ENCODE data around the gene RND1.
"Not testable (repeated sequence)": the region's sequence is repeated elsewhere in the genome, so short reads cannot be mapped to it uniquely, and the experiment has no call there.

Gene RND1

DNA sequence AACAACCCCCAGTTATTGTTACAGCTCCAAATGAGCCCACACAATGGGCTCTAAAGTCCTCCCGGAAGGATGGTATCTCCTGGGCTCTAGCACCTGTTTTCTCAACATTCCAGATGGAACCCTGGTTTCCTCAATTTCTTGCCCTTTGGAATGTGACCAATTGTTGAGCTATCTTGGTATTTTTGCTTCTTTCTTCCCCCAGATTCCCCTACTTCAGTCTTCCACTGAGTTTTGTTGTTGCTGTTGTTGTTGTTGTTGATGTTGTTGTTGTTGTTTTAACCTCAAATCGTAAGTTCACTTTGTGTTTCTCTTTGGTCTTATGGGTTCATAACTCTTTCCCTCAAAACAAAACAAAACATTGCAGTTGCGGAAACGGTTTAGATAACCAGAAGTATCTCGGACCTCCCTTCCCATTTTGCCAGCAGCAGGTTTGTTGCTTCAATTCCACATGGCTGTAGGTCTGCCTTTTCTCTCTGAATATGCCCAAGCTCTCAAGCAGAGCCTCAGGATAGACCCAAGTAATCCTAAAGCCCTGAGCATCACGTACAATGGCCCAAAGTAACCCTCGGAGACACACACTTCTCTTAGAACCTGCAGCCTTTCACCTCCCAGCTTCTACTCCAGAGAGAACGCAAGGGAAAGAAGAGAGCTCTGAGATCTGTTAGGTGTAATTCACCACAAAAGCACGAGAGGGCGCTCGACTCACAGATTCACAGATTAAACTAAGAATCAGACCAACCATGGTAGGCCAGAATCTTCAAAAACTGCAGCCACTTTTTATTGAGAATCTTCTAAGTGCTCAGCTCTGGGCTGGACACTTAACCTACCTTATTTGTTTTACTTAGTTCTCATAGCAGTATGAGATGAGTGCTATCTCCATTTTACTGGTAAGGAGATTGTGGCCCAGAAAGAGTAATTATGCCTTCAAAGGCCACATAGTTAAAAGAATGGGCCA is 12.7 kb downstream of the RND1 start:
- no peaks in the 10 kb centered on the region for H3K27me3 ChIP-seq (ENCODE audit: control insufficient read depth, insufficient read depth, low read length)
- H3K9me3 ChIP-seq (ENCODE audit: control insufficient read depth, low read depth, low read length), result no peaks in the 10 kb centered on the region
- H3K9ac ChIP-seq (ENCODE audit: low read length), result peak overlapping the region; percentile 44
- H3K36me3 ChIP-seq (ENCODE audit: control insufficient read depth, low read depth, low read length), result peaks cover 9% of the 10 kb centered on the region
- H3K4me3 ChIP-seq (ENCODE audit: low read length), result peak overlapping the region; percentile 95
- H3K27ac ChIP-seq (ENCODE audit: low read length), result no peak overlapping the region
- peaks cover 11% of the 10 kb centered on the region for H3K4me1 ChIP-seq (ENCODE audit: control insufficient read depth, low read depth, low read length)

DNA sequence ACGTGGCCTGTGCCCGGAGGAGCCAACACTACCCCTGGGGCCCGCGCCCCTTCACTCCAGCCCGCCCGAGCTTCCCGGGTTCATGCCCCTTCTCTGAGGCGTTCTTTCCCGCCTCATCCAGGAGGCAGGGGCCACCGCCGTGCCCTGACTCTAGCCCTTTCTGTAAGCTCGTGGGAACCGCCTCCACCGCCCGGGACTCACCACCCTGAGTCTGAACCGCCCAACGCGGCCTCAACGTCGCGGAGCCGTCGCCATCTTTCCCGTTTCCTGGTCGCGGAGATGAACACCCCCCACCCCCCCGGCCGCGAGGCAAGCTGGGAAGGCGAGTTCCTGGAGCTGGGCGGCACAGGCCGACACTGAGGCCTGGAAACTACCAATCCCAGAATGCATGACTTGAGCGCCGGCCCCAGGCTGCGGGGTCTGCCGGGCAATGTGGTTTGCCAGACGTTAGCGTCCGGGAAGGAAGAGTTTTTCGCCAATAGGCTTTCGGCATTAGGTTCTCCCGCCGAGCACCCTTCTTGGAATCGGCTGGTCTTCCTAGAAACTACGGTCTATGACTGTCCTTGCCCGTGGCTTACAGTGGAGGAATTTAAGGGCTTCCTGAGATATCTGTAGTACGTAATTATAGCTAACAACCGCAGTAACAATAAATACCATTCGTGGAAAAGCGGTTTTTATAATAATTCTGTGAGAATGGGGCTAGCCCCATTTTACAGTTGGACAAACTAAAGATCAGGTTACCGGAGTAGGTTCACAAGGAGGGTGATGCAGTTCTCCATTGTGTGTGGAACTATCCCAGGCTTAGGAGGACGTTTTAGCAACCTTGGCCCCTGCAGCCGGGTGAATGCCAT is 13.6 kb downstream of the RND1 start, which contains the start of gene DDX23:
Gene DDX23 (minus strand): TSS at position 281 of the 851 bp plus-strand sequence. CDS start 6,381 bp downstream, outside the sequence.
- Histone ChIP-seq H3K9me3 (ENCODE audit: control insufficient read depth, low read depth, low read length) (no peaks in the 10 kb centered on the region), H3K4me1 (ENCODE audit: control insufficient read depth, low read depth, low read length) (peaks cover 11% of the 10 kb centered on the region), H3K27me3 (ENCODE audit: control insufficient read depth, insufficient read depth, low read length) (no peaks in the 10 kb centered on the region), H3K9ac (ENCODE audit: low read length) (peak within 1 kb of the TSS; percentile 96), H3K36me3 (ENCODE audit: control insufficient read depth, low read depth, low read length) (peaks cover under 1% of the 10 kb centered on the region), H3K4me3 (ENCODE audit: low read length) (peak within 1 kb of the TSS; percentile 95), H3K27ac (ENCODE audit: low read length) (peak within 1 kb of the TSS; percentile 77)

DNA sequence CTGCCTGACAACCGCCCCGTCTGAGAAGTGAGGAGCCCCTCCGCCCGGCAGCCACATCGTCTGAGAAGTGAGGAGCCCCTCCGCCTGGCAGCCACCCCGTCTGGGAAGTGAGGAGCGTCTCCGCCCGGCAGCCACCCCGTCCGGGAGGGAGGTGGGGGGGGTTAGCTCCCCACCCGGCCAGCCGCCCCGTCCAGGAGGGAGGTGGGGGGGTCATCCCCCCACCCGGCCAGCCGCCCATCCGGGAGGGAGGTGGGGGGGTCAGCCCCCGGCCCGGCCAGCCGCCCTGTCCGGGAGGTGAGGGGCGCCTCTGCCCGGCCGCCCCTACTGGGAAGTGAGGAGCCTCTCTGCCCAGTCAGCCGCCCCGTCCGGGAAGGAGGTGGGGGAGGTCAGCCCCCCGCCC is 23.6 kb downstream of the RND1 start:
- H3K4me1 ChIP-seq (ENCODE audit: control insufficient read depth, low read depth, low read length); H3K27me3 ChIP-seq (ENCODE audit: control insufficient read depth, insufficient read depth, low read length); H3K9me3 ChIP-seq (ENCODE audit: control insufficient read depth, low read depth, low read length); H3K9ac ChIP-seq (ENCODE audit: low read length); H3K27ac ChIP-seq (ENCODE audit: low read length); H3K4me3 ChIP-seq (ENCODE audit: low read length): not testable (repeated sequence)
- peaks cover 65% of the 10 kb centered on the region for H3K36me3 ChIP-seq (ENCODE audit: control insufficient read depth, low read depth, low read length)

DNA sequence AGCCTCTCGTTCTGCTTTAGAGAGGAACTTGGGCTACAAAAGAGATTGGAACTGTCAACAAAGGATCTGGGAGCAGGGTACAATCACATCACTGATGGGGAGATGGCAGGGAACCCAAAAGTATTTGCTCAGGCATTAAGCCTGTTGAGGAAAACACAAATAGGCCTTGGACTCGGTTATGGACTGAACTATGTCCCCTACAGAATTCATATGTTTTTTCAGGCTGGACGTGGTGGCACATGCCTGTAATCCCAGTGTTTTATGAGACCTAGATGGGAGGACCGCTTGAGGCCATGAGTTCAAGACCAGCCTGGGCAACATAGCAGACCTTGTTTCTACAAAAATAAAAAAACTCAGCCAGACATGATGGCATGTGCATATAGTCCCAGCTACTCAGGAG is 27.6 kb downstream of the RND1 start:
- H3K4me3 ChIP-seq (ENCODE audit: low read length), result no peak overlapping the region
- no peaks in the 10 kb centered on the region for H3K9me3 ChIP-seq (ENCODE audit: control insufficient read depth, low read depth, low read length)

DNA sequence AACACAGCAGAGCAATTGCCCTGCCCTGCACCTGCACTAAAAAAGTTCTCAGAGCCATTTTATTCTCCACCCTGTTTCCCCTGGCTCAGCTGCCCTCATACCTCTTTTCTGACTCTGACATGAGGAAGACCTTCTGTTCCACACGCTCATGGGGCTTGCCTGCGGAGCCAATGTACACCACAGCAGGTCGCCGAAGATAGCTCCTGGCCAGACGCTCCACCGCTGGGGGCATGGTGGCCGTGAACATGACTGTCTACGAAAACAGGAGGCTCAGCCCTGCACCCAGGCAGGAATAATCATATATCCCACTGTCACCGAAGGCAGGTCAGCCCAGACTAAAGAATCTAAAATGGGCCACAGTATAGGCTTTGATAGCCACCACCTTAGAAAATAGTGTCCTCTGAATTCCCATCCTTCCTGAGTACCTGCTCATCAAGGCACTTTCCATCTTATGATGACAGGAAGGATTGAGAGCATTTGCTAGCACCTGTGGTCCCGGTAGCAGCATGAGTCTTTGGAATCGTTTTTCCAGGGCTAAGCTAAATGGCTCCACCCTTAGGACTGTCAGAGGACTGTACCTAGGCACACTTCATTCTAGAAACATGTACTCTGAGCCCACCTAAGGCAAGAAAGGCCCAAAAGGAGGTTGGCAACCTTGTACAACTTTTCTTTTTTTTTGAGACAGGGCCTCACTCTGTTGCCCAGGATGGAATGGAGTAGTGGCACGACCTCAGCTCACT is 33.2 kb downstream of the RND1 start:
- Histone ChIP-seq H3K4me1 (ENCODE audit: control insufficient read depth, low read depth, low read length) (no peaks in the 10 kb centered on the region), H3K9me3 (ENCODE audit: control insufficient read depth, low read depth, low read length) (no peaks in the 10 kb centered on the region), H3K4me3 (ENCODE audit: low read length) (no peak overlapping the region), H3K27me3 (ENCODE audit: control insufficient read depth, insufficient read depth, low read length) (no peaks in the 10 kb centered on the region), H3K36me3 (ENCODE audit: control insufficient read depth, low read depth, low read length) (peaks cover 79% of the 10 kb centered on the region), H3K9ac (ENCODE audit: low read length) (no peak overlapping the region), H3K27ac (ENCODE audit: low read length) (no peak overlapping the region)

More for the DNA sequence above, 27.6 kb downstream of the RND1 start:
- Histone ChIP-seq H3K36me3 (ENCODE audit: control insufficient read depth, low read depth, low read length) (peaks cover 70% of the 10 kb centered on the region), H3K27me3 (ENCODE audit: control insufficient read depth, insufficient read depth, low read length) (no peaks in the 10 kb centered on the region), H3K27ac (ENCODE audit: low read length) (no peak overlapping the region), H3K4me1 (ENCODE audit: control insufficient read depth, low read depth, low read length) (no peaks in the 10 kb centered on the region), H3K9ac (ENCODE audit: low read length) (no peak overlapping the region)

DNA sequence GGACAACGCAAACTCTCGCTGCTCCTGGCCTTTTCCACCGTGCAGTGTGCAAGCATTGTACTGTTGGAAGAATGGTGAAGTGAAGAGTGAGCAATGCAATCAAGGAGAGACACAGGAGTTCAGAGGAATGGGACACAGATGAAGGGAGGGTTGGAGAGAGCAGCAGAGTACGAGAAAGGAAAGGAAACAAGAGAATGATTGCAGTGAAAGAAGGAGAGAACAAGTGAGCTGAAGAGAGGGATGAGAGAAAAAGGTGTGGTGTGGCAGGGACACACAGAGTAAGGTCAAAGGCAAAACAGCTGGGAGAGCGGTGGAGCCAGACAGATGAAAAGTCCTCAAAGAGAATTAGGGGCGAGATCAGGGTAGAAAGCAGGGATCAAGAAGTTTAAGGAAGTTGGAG is 34.4 kb downstream of the RND1 start:
- Histone ChIP-seq H3K9ac (ENCODE audit: low read length) (no peak overlapping the region), H3K4me3 (ENCODE audit: low read length) (no peak overlapping the region), H3K4me1 (ENCODE audit: control insufficient read depth, low read depth, low read length) (no peaks in the 10 kb centered on the region), H3K9me3 (ENCODE audit: control insufficient read depth, low read depth, low read length) (no peaks in the 10 kb centered on the region), H3K27ac (ENCODE audit: low read length) (no peak overlapping the region), H3K36me3 (ENCODE audit: control insufficient read depth, low read depth, low read length) (peaks cover 67% of the 10 kb centered on the region), H3K27me3 (ENCODE audit: control insufficient read depth, insufficient read depth, low read length) (no peaks in the 10 kb centered on the region)

DNA sequence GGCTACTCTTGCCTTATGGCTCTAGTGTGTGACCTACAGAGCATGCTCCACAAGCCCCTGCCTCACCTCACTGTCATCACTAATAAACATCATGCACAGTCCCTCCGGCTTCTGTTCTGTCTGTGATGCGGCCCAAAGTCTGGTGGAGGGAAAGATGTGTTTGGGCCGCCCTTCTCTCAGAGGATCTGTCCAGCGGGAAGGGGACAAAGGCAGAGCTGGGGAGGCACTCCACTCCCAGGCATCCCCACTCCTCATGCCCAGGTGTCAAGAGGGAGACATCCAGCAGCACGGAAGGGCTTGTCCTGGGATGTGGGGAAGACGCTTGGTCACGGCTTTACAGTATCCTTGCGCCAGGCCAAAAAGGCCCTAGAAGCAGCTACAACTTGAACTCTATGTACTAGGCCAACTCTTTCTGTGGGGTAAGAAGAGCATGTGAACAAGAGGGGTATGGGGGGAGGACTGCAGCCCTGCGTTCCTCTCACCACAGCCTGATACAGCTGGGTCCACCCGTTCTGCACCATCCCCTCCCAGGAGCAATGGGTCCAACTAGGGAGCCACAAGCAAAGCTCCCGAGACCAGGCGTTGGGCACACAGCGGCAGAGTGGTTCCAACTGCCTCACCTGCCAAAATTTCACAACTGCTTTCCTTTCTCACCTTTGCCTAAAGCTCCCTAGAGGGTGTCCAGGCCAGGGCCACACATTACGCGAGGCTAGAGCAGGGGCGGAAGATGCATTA is 36.7 kb downstream of the RND1 start:
- no peaks in the 10 kb centered on the region for H3K9me3 ChIP-seq (ENCODE audit: control insufficient read depth, low read depth, low read length)
- H3K27ac ChIP-seq (ENCODE audit: low read length), result no peak overlapping the region
- no peak overlapping the region for H3K9ac ChIP-seq (ENCODE audit: low read length)
- H3K4me1 ChIP-seq (ENCODE audit: control insufficient read depth, low read depth, low read length), result no peaks in the 10 kb centered on the region
- no peak overlapping the region for H3K4me3 ChIP-seq (ENCODE audit: low read length)
- H3K27me3 ChIP-seq (ENCODE audit: control insufficient read depth, insufficient read depth, low read length), result no peaks in the 10 kb centered on the region
- peaks cover 54% of the 10 kb centered on the region for H3K36me3 ChIP-seq (ENCODE audit: control insufficient read depth, low read depth, low read length)

DNA sequence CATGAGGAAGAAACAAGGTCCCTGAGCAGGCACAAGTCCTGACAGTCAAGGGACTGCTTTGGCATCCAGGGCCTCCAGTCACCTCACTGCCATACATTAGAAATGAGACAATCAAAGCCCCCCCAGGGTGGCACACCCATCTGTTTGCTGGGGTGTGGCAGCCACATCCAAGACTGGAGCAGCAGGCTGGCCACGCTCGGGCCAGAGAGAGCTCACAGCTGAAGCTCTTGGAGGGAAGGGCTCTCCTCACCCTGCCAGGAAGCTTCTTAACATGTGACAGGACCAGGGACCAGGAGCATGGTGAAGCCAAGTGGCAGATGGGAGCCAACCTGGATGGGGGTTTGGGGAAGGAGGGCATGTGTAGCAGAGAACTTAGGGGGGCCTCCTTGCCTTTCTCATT is 37.4 kb downstream of the RND1 start:
- H3K36me3 ChIP-seq (ENCODE audit: control insufficient read depth, low read depth, low read length), result peaks cover 46% of the 10 kb centered on the region
- no peak overlapping the region for H3K4me3 ChIP-seq (ENCODE audit: low read length)
- H3K27ac ChIP-seq (ENCODE audit: low read length), result no peak overlapping the region
- H3K4me1 ChIP-seq (ENCODE audit: control insufficient read depth, low read depth, low read length), result no peaks in the 10 kb centered on the region
- no peak overlapping the region for H3K9ac ChIP-seq (ENCODE audit: low read length)
- no peaks in the 10 kb centered on the region for H3K27me3 ChIP-seq (ENCODE audit: control insufficient read depth, insufficient read depth, low read length)
- no peaks in the 10 kb centered on the region for H3K9me3 ChIP-seq (ENCODE audit: control insufficient read depth, low read depth, low read length)

DNA sequence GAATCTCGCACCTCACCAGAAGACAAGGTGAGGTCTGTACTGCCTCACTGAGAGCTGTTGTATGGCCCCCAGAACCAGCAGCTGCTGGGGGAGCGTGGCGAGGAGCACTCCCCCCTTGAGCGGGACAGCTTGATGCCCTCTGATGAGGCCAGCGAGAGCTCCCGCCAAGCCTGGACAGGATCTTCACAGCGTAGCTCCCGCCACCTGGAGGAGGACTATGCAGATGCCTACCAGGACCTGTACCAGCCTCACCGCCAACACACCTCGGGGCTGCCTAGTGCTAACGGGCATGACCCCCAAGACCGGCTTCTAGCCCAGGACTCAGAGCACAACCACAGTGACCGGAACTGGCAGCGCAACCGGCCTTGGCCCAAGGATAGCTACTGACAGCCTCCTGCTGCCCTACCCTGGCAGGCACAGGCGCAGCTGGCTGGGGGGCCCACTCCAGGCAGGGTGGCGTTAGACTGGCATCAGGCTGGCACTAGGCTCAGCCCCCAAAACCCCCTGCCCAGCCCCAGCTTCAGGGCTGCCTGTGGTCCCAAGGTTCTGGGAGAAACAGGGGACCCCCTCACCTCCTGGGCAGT is 38.1 kb downstream of the RND1 start:
- H3K27ac ChIP-seq (ENCODE audit: low read length), result no peak overlapping the region
- H3K36me3 ChIP-seq (ENCODE audit: control insufficient read depth, low read depth, low read length), result peaks cover 40% of the 10 kb centered on the region

DNA sequence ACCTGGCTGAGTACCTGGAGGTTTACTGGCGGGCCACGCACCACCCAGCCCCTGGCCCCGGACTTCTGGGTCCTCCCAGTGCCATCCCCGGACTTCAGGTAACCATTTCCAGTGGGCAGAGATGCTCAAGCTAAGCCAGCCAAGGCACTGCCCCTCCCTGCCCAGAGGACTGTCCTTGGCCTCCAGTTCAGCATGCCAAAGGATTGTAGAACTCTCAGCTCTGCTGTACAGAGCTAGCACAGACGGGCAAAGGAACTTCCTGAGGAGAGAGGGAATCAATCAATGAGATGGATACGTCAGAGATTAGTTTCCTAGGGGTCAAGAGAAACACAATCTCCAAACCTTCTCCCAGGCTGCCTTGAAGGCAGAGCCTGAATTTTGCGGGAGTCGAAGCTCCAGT is 38.6 kb downstream of the RND1 start:
- H3K4me3 ChIP-seq (ENCODE audit: low read length), result no peak overlapping the region
- no peaks in the 10 kb centered on the region for H3K4me1 ChIP-seq (ENCODE audit: control insufficient read depth, low read depth, low read length)
- H3K36me3 ChIP-seq (ENCODE audit: control insufficient read depth, low read depth, low read length), result peaks cover 34% of the 10 kb centered on the region
- H3K9me3 ChIP-seq (ENCODE audit: control insufficient read depth, low read depth, low read length), result no peaks in the 10 kb centered on the region
- no peak overlapping the region for H3K27ac ChIP-seq (ENCODE audit: low read length)
- H3K27me3 ChIP-seq (ENCODE audit: control insufficient read depth, insufficient read depth, low read length), result no peaks in the 10 kb centered on the region
- no peak overlapping the region for H3K9ac ChIP-seq (ENCODE audit: low read length)

More for the DNA sequence above, 38.1 kb downstream of the RND1 start:
- Histone ChIP-seq H3K27me3 (ENCODE audit: control insufficient read depth, insufficient read depth, low read length) (no peaks in the 10 kb centered on the region), H3K9ac (ENCODE audit: low read length) (no peak overlapping the region), H3K4me3 (ENCODE audit: low read length) (no peak overlapping the region), H3K4me1 (ENCODE audit: control insufficient read depth, low read depth, low read length) (no peaks in the 10 kb centered on the region), H3K9me3 (ENCODE audit: control insufficient read depth, low read depth, low read length) (no peaks in the 10 kb centered on the region)
